Spinal cord (tissue), 10 donors: ENCODE data around the gene VASH2. TPM values are rescaled to one million over a fixed set of nuclear protein-coding genes. Genes with fewer than 3 reads are reported as not detected.
A peak's percentile ranks its signal among the peaks of the same experiment; 100 is the strongest.

Experiments
- DNase-seq, 6 donors: peaks; one replicate each; pipeline versions ENCODE4 v3.0.0 to v3.0.0-alpha.2; 2013 to 2015; ENCODE audit warnings: low spot score in 6 of 6, low read depth in 4 of 6
- H3K27ac ChIP-seq: one replicate; pipeline ENCODE4 v1.5.1; 2013; ENCODE audit warnings: low read depth, low read length, control low read depth
- H3K27me3 ChIP-seq: one replicate; pipeline ENCODE4 v1.6.1; 2013; ENCODE audit warnings: low read length; ENCODE audit not compliant: control insufficient read depth, insufficient read depth
- H3K36me3 ChIP-seq: one replicate; pipeline ENCODE4 v1.6.1; 2013; ENCODE audit warnings: low read length; ENCODE audit not compliant: control insufficient read depth, insufficient read depth
- H3K4me1 ChIP-seq: one replicate; pipeline ENCODE4 v1.6.1; 2013; ENCODE audit warnings: low read length; ENCODE audit not compliant: control insufficient read depth, insufficient read depth
- H3K4me3 ChIP-seq: one replicate; pipeline ENCODE4 v1.5.1; 2013; ENCODE audit warnings: low read depth, low read length, control low read depth
- H3K9me3 ChIP-seq: one replicate; pipeline ENCODE4 v1.6.1; 2013; ENCODE audit warnings: low read length; ENCODE audit not compliant: control insufficient read depth, insufficient read depth
- WGBS: methylation state at CpG from one replicate; pipeline ENCODE4 v1.1.5; 2013; ENCODE audit warnings: missing lambda C conversion rate; ENCODE audit not compliant: insufficient coverage; 5-methylcytosine and 5-hydroxymethylcytosine counted together
- polyA plus RNA-seq, 2 donors: library from polyadenylated mRNA; unstranded; fragments of 120-200 nt; gene quantifications; one replicate each; pipeline ENCODE4 v1.2.1, GENCODE V29; 2013; ENCODE audit not compliant: insufficient read length in 2 of 2
- total RNA-seq, 2 donors: library from RNA; depleted of rRNA in 1 of 2; stranded (reverse); fragments of 120-200 nt in 1 of 2; fragments of >200 nt in 1 of 2; gene quantifications; one replicate each; pipeline versions ENCODE4 v1.2.3 to v1.2.4, GENCODE V29; 2013 to 2014
- donor health status: healthy.

The VASH2 gene
- total and polyA plus RNA-seq, 4 donors: 9.0 to 24.7 (median 15.3) TPM

- no peak for DNase-seq
- 89% methylated on average over 9 of the region's 16 CpGs for whole genome bisulfite sequencing
- H3K36me3 ChIP-seq: peaks cover 37% of the 10 kb centered on the region
Observed at GRCh38 chr1:212977781-212978645, 27.7 kb downstream of the VASH2 start.

GRCh38 chr1:212979340-212980122, 29.2 kb downstream of the VASH2 start:
- no peak overlapping the region for H3K4me3 ChIP-seq
- H3K27ac ChIP-seq: no peak overlapping the region
- peaks cover 33% of the 10 kb centered on the region for H3K36me3 ChIP-seq
- H3K4me1 ChIP-seq: peaks cover 24% of the 10 kb centered on the region
- H3K27me3 ChIP-seq: no peaks in the 10 kb centered on the region
- WGBS: 100% methylated on average over 4 of the region's 14 CpGs
- no peak for DNase-seq
- no peaks in the 10 kb centered on the region for H3K9me3 ChIP-seq

More at GRCh38 chr1:212977781-212978645, 27.7 kb downstream of the VASH2 start:
- Histone ChIP-seq H3K4me3 (no peak overlapping the region), H3K9me3 (no peaks in the 10 kb centered on the region), H3K27ac (no peak overlapping the region), H3K4me1 (peaks cover 24% of the 10 kb centered on the region), H3K27me3 (no peaks in the 10 kb centered on the region)

DNA sequence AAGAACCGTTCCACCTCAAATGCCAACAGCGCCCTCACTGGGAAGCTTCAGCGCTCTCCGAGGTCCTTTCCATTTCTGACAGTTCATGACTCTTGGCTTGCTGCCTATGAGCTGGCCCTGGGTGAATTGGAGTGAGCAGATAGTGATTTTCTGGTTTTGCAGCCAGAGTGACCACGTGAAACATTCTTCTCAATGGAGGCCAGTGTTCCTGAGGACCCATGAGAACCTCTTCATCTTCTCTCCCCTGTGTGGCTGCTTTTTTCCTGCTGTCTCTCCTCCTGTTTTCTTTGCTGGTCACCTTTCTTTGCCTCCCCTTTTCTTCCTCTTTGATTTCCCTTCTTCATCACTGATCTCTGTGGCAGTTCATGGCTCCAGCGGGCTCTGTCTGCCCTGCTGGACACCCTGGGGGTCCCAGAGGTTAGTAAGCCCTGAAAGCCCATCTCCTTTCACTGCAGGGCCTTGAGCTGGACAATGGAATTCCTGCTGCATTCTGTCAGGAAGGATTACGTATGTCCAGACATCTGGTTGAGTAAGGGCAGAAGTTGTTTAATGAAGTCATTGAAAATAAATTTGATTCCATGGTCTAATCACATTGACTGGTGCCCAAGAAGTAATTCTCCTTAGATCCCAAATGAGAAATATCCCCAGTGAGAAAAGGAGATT, 29.9 kb downstream of the VASH2 start:
- peaks cover 30% of the 10 kb centered on the region for H3K36me3 ChIP-seq
- no peak overlapping the region for H3K4me3 ChIP-seq
- DNase-seq: no peak
- WGBS: 80% methylated on average over 1 of the region's 7 CpGs
- no peaks in the 10 kb centered on the region for H3K9me3 ChIP-seq
- H3K4me1 ChIP-seq: peaks cover 24% of the 10 kb centered on the region
- no peak overlapping the region for H3K27ac ChIP-seq
- H3K27me3 ChIP-seq: no peaks in the 10 kb centered on the region

GRCh38 chr1:212981025-212981495, 30.7 kb downstream of the VASH2 start:
- H3K4me3 ChIP-seq: no peak overlapping the region
- H3K4me1 ChIP-seq: peaks cover 24% of the 10 kb centered on the region
- WGBS: 43% methylated on average over 11 of the region's 11 CpGs
- peak in 4 of 6 donors; percentile 10 to 64 (median 38) for DNase-seq
- peaks cover 27% of the 10 kb centered on the region for H3K36me3 ChIP-seq
- H3K9me3 ChIP-seq: no peaks in the 10 kb centered on the region
- H3K27ac ChIP-seq: no peak overlapping the region
- no peaks in the 10 kb centered on the region for H3K27me3 ChIP-seq

DNA sequence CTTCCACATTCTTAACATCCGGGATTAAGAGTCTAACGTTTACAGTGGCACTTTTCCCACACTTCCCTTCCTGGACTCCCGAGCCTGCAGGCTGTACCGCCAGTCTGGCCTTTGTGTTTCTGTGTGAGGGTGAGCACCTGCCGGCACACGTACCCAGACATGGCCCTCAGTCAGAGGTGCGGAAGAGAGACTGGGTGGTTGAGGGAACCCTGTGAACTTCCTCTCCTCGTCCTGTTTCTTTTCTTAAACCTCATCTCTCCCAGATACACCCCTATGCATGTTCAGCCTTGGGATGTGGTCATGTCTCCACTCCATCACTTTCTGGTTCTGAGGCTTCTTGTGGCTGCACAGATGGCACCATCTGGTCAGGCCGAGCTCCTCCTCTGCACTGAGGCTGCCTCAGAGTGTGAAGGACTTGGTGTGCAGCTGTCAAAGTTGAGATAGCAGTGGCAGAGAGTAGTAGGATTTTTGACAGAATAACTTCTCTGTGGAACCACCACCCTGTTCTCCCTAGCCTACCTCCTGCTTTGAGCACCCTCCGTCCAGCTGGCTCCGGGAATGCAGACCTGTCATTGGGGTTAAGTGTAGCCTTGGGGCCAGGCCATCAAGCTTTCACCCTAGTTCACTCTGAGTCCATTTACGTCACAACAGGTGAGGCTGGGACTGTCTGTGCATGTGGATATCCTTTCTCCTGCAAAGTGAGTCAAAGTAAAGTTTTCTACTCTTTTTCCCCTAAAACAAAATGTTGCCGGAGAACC, 31.4 kb downstream of the VASH2 start:
- Histone ChIP-seq H3K27ac (no peak overlapping the region), H3K36me3 (peaks cover 23% of the 10 kb centered on the region), H3K27me3 (no peaks in the 10 kb centered on the region), H3K9me3 (no peaks in the 10 kb centered on the region), H3K4me3 (no peak overlapping the region), H3K4me1 (peaks cover 24% of the 10 kb centered on the region)
- no peak for DNase-seq
- 92% methylated on average over 4 of the region's 13 CpGs for WGBS

DNA sequence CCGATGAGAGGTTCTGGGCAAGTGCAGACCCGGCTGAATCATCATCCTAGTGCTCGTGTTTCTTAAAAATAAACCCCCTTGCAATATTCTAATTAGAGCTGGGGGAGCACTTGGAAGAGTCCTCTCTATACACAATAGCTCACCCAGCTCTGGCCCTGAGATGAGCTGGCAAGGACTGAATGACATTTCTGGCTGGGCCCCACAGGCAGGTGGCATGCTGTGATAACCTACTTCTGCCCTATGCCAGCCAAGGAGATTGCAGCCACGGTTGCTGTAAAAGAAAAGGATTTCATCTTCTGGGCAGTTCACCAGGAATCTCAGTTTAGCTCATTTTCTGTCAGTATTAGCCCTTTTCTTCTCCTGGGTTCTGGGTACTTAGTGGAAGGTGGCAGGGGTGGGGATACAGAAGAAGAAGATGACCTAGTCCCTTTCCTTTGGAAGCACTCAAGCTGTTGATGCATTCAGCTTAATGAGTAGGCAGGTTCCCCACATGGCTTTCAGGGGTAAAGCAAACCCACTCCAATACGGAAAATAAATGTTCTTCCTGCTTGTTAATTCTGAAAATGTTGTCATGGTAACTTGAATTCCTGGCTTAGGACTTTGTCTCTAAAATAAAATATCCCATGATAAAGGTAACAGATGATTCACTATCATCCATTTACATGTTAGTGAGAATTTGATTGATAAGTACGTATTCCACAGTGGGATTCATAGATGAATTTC, 32.2 kb downstream of the VASH2 start:
- Histone ChIP-seq H3K4me3 (no peak overlapping the region), H3K36me3 (peaks cover 16% of the 10 kb centered on the region), H3K27ac (no peak overlapping the region), H3K27me3 (no peaks in the 10 kb centered on the region), H3K9me3 (no peaks in the 10 kb centered on the region), H3K4me1 (peaks cover 24% of the 10 kb centered on the region)
- 20% methylated on average over 1 of the region's 6 CpGs for WGBS
- DNase-seq: peak in 1 of 6 donors; percentile 32

GRCh38 chr1:212983482-212983881, 33.1 kb downstream of the VASH2 start:
- Histone ChIP-seq H3K36me3 (peaks cover 8% of the 10 kb centered on the region), H3K9me3 (no peaks in the 10 kb centered on the region), H3K4me3 (no peak overlapping the region), H3K27ac (no peak overlapping the region), H3K27me3 (no peaks in the 10 kb centered on the region), H3K4me1 (peaks cover 24% of the 10 kb centered on the region)
- WGBS: no CpG with 5 or more reads among the region's 3 CpGs
- DNase-seq: no peak

DNA sequence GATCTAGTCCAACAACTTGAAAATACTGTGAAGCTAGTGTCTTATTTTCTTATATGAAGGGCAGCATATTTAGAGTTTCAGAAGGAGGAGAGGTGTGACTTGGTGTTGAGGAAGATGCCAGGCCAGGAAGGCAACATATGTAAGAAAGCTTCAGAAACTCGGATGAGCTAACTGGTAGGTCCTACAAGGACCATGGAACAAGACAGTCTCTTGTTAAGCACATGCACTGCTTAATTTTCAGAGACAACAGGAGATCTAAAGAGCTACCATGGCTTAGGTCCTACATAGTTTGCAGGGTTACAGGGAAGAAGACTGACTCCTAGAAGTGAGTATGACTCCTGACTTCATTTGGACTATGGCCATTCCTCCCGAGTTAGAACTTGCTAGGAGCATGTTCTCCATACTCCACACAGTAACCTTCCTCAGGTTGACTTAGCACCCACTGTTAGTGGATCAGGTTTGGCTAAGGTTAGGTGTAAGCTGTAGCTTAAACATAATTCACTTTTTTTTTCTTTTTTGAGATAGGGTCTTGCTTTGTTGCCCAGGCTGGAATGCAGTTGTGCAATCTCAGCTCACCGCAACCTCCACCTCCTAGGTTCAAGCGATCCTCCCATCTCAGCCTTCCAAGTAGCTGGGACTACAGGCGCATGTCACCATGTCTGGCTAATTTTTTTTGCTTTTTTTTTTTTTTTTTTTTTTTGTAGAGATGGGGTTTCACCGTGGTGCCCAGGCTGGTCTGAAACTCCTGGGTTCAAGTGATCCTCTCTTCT, 34.4 kb downstream of the VASH2 start:
- Histone ChIP-seq H3K4me1 (peaks cover 24% of the 10 kb centered on the region), H3K4me3 (no peak overlapping the region), H3K27me3 (no peaks in the 10 kb centered on the region), H3K9me3 (no peaks in the 10 kb centered on the region), H3K27ac (no peak overlapping the region), H3K36me3 (peaks cover 7% of the 10 kb centered on the region)
- DNase-seq: no peak
- WGBS: 94% methylated on average over 2 of the region's 6 CpGs
